H9 (cell line): ENCODE measurements around the gene EEF1A1. TPM values are rescaled to one million over a fixed set of nuclear protein-coding genes. Genes with fewer than 3 reads are reported as not detected.
A peak's percentile ranks its signal among the peaks of the same experiment; 100 is the strongest.

ENCODE experiments used
- DNase-seq: peaks from one replicate; pipeline ENCODE4 v3.0.0-alpha.2; 2017
- H2AFZ ChIP-seq: one replicate; pipeline ENCODE4 v1.6.1; 2013; ENCODE audit warnings: mild to moderate bottlenecking, low read length, control low read depth, moderate library complexity
- H2AK5ac ChIP-seq: 2 replicates; pipeline ENCODE4 v1.6.1; 2013; ENCODE audit warnings: low read length, control low read depth, mixed read lengths; ENCODE audit not compliant: insufficient read length
- H2BK120ac ChIP-seq: one replicate; pipeline ENCODE4 v1.6.1; 2013; ENCODE audit warnings: low read depth, mild to moderate bottlenecking, low read length, control low read depth, inconsistent platforms; ENCODE audit not compliant: poor library complexity, severe bottlenecking
- H2BK12ac ChIP-seq: 2 replicates; pipeline ENCODE4 v1.6.1; 2013; ENCODE audit warnings: low read length, control low read depth, mixed read lengths, low read depth; ENCODE audit not compliant: insufficient read length
- H2BK15ac ChIP-seq: 2 replicates; pipeline ENCODE4 v1.6.1; 2013; ENCODE audit warnings: low read depth, low read length, control low read depth
- H2BK20ac ChIP-seq: one replicate; pipeline ENCODE4 v1.6.1; 2013; ENCODE audit warnings: low read depth, mild to moderate bottlenecking, low read length, control low read depth, inconsistent platforms; ENCODE audit not compliant: poor library complexity, severe bottlenecking
- H2BK5ac ChIP-seq: 2 replicates; pipeline ENCODE4 v1.6.1; 2013; ENCODE audit warnings: low read length, control low read depth, mixed read lengths; ENCODE audit not compliant: insufficient read length
- H3K14ac ChIP-seq: 2 replicates; pipeline ENCODE4 v1.6.1; 2013; ENCODE audit warnings: low read length, control low read depth; ENCODE audit not compliant: insufficient read depth
- H3K18ac ChIP-seq: 2 replicates; pipeline ENCODE4 v1.6.1; 2013; ENCODE audit warnings: low read depth, mild to moderate bottlenecking, mixed read lengths, low read length, control low read depth; ENCODE audit not compliant: insufficient read length
- H3K23ac ChIP-seq: 2 replicates; pipeline ENCODE4 v1.6.1; 2013; ENCODE audit warnings: low read length, control low read depth, mixed read lengths, low read depth; ENCODE audit not compliant: insufficient read length
- H3K23me2 ChIP-seq: 2 replicates; pipeline ENCODE4 v1.6.1; 2013; ENCODE audit warnings: low read depth, mild to moderate bottlenecking, mixed read lengths, low read length, control low read depth; ENCODE audit not compliant: insufficient read length, poor library complexity, severe bottlenecking
- H3K27ac ChIP-seq: 2 replicates; pipeline ENCODE4 v1.5.1; 2013; ENCODE audit warnings: low read length, control low read depth, mixed read lengths, low read depth; ENCODE audit not compliant: insufficient read length
- H3K27me3 ChIP-seq: 2 replicates; pipeline ENCODE4 v1.6.1; 2013; ENCODE audit warnings: low read length, control low read depth, inconsistent platforms; ENCODE audit not compliant: insufficient read depth
- H3K4ac ChIP-seq: 2 replicates; pipeline ENCODE4 v1.6.1; 2013; ENCODE audit warnings: low read depth, mild to moderate bottlenecking, control low read depth, inconsistent platforms, low read length, moderate library complexity
- H3K4me1 ChIP-seq: 2 replicates; pipeline ENCODE4 v1.6.1; 2013; ENCODE audit warnings: low read length, control low read depth, inconsistent platforms; ENCODE audit not compliant: insufficient read depth
- H3K4me2 ChIP-seq: 2 replicates; pipeline ENCODE4 v1.6.1; 2013; ENCODE audit warnings: low read length, control low read depth, mixed read lengths; ENCODE audit not compliant: insufficient read length, insufficient read depth
- H3K56ac ChIP-seq: 2 replicates; pipeline ENCODE4 v1.6.1; 2013; ENCODE audit warnings: low read depth, mild to moderate bottlenecking, mixed read lengths, low read length, control low read depth; ENCODE audit not compliant: insufficient read length
- H3K79me1 ChIP-seq: 2 replicates; pipeline ENCODE4 v1.6.1; 2013; ENCODE audit warnings: low read depth, mild to moderate bottlenecking, moderate library complexity, low read length, control low read depth, inconsistent platforms; ENCODE audit not compliant: insufficient read depth, poor library complexity, severe bottlenecking
- H3K79me2 ChIP-seq: 2 replicates; pipeline ENCODE4 v1.6.1; 2013; ENCODE audit warnings: low read length, control low read depth, inconsistent platforms; ENCODE audit not compliant: insufficient read depth
- H3K9ac ChIP-seq: 2 replicates; pipeline ENCODE4 v1.6.1; 2013; ENCODE audit warnings: low read length, control low read depth, mixed read lengths; ENCODE audit not compliant: insufficient read length; ENCODE audit errors: extremely low read depth
- H3K9me3 ChIP-seq: one replicate; pipeline ENCODE4 v1.6.1; 2013; ENCODE audit warnings: low read depth, low read length, inconsistent platforms; ENCODE audit not compliant: control insufficient read depth
- H3T11ph ChIP-seq: one replicate; pipeline ENCODE4 v1.6.1; 2013; ENCODE audit warnings: mild to moderate bottlenecking, low read length, control low read depth, inconsistent platforms
- H4K20me1 ChIP-seq: one replicate; pipeline ENCODE4 v1.6.1; 2013; ENCODE audit not compliant: control insufficient read depth, insufficient read length, insufficient read depth
- H4K5ac ChIP-seq: 2 replicates; pipeline ENCODE4 v1.6.1; 2013; ENCODE audit warnings: low read depth, mild to moderate bottlenecking, mixed read lengths, low read length, control low read depth; ENCODE audit not compliant: insufficient read length
- H4K8ac ChIP-seq: replicated peaks from 2 replicates; pipeline ENCODE4 v1.6.1; 2013; ENCODE audit warnings: low read length, control low read depth, mixed read lengths, low read depth; ENCODE audit not compliant: insufficient read length
- H4K91ac ChIP-seq: 2 replicates; pipeline ENCODE4 v1.6.1; 2013; ENCODE audit warnings: low read depth, mild to moderate bottlenecking, moderate library complexity, mixed read lengths, low read length, control low read depth; ENCODE audit not compliant: insufficient read length
- H3K27ac Mint-ChIP-seq, 3 experiments: 2 replicates in 2 of 3; 3 replicates in 1 of 3; pipeline ENCODE4 v1.8.0; 2020 to 2021; ENCODE audit warnings: mixed read lengths in 3 of 3, mild to moderate bottlenecking in 1 of 3, moderate library complexity in 1 of 3
- H3K27me3 Mint-ChIP-seq: 2 replicates; pipeline ENCODE4 v1.8.0; 2021; ENCODE audit warnings: low read depth, mild to moderate bottlenecking, moderate library complexity, mixed read lengths
- H3K36me3 Mint-ChIP-seq, 3 experiments: 2 replicates in 2 of 3; 3 replicates in 1 of 3; pipeline ENCODE4 v1.8.0; 2020 to 2021; ENCODE audit warnings: low read depth in 3 of 3, mixed read lengths in 3 of 3; ENCODE audit not compliant: insufficient read depth in 1 of 3
- H3K4me1 Mint-ChIP-seq, 2 experiments: 2 replicates each; pipeline ENCODE4 v1.8.0; 2020; ENCODE audit warnings: mixed read lengths in 2 of 2
- H3K4me3 Mint-ChIP-seq, 2 experiments: 2 replicates in 1 of 2; 3 replicates in 1 of 2; pipeline ENCODE4 v1.8.0; 2020 to 2021; ENCODE audit warnings: mild to moderate bottlenecking in 2 of 2, mixed read lengths in 2 of 2, moderate library complexity in 1 of 2
- H3K9me3 Mint-ChIP-seq, 2 experiments: 2 replicates in 1 of 2; 3 replicates in 1 of 2; pipeline ENCODE4 v1.8.0; 2020; ENCODE audit warnings: mild to moderate bottlenecking in 2 of 2, mixed read lengths in 2 of 2, moderate library complexity in 1 of 2
- WGBS: extraction: QIAGEN DNeasy Blood & Tissue Kit; methylation state at CpG from one replicate; pipeline ENCODE4 v1.1.7; 2013; ENCODE audit warnings: missing lambda C conversion rate, low lambda C conversion rate, mixed read lengths; ENCODE audit not compliant: insufficient read length; ENCODE audit errors: extremely low coverage; 5-methylcytosine and 5-hydroxymethylcytosine counted together
- total RNA-seq: library from RNA; stranded (reverse); gene quantifications from 2 replicates; pipeline ENCODE4 v1.2.1, GENCODE V29; 2021
- TF ChIP-seq, protein P1 (sequence below): fragments of 200-600 bp; sonication (generic); conservative IDR thresholded peaks from 3 replicates; pipeline ENCODE4 v1.8.0; 2021; ENCODE audit warnings: antibody characterized with exemption, mild to moderate bottlenecking

Gene EEF1A1
- total RNA-seq, 1 experiment from 2014 or later, result 13,057 TPM

DNA sequence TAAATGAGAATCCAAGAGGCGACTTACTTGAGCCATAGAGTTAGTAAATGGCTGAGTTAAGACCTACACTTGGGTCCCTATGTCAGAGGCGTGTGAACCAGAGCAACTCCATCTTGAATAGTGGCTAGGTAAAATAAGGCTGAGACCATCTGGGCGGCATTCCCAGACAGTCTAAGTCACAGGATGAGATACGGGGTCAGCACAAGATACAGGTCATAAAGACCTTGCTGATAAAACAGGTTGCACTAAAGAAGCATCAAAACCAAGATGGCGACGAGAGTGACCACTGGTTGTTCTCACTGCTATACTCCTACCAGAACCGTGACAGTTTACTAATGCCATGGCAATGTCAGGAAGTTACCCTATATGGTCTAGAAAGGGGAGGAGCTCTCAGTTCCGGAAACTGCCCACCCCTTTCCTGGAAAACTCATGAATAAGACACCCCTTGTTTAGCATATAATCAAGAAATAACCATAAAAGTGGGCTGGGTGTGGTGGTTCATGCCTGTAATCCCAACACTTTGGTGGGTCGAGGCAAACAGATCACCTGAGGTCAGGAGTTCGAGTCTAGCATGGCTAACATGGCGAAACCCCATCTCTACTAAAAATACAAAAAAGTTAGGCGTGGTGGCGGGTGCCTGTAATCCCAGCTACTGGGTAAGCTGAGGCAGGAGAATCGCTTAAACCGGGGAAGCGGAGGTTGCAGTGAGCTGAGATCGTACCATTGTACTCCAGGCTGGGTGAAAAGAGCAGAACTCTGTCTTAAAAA lies 43.9 kb upstream of the EEF1A1 start:
- Histone ChIP-seq H3K4ac (no peak overlapping the region), H2BK5ac (no peak overlapping the region), H3K14ac (no peak overlapping the region), H3T11ph (no peak overlapping the region), H4K5ac (no peak overlapping the region), H3K79me2 (no peaks in the 10 kb centered on the region), H2BK15ac (no peak overlapping the region), H2BK20ac (peak overlapping the region; percentile 77), H3K23me2 (no peaks in the 10 kb centered on the region), H3K4me2 (no peak overlapping the region), H3K23ac (no peak overlapping the region), H3K4me1 (peaks cover 6% of the 10 kb centered on the region), H2BK12ac (peak overlapping the region; percentile 86), H2AFZ (no peak overlapping the region), H4K20me1 (no peaks in the 10 kb centered on the region), H3K79me1 (no peaks in the 10 kb centered on the region), H4K91ac (no peak overlapping the region), H2AK5ac (no peak overlapping the region), H3K27me3 (no peaks in the 10 kb centered on the region), H3K27ac (no peak overlapping the region), H3K56ac (no peak overlapping the region), H3K18ac (no peak overlapping the region), H4K8ac (no peak overlapping the region), H3K9ac (no peak overlapping the region), H2BK120ac (no peak overlapping the region), H3K9me3 (no peaks in the 10 kb centered on the region)
- TF ChIP-seq, protein P1, sequence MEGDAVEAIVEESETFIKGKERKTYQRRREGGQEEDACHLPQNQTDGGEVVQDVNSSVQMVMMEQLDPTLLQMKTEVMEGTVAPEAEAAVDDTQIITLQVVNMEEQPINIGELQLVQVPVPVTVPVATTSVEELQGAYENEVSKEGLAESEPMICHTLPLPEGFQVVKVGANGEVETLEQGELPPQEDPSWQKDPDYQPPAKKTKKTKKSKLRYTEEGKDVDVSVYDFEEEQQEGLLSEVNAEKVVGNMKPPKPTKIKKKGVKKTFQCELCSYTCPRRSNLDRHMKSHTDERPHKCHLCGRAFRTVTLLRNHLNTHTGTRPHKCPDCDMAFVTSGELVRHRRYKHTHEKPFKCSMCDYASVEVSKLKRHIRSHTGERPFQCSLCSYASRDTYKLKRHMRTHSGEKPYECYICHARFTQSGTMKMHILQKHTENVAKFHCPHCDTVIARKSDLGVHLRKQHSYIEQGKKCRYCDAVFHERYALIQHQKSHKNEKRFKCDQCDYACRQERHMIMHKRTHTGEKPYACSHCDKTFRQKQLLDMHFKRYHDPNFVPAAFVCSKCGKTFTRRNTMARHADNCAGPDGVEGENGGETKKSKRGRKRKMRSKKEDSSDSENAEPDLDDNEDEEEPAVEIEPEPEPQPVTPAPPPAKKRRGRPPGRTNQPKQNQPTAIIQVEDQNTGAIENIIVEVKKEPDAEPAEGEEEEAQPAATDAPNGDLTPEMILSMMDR, result no peak
- no peaks in the 10 kb centered on the region for H3K36me3 Mint-ChIP-seq
- H3K27ac Mint-ChIP-seq, result peak overlapping the region in 2 of 3 experiments; percentile 90 to 99; a peak in 4 of 7 replicates
- WGBS, result no CpG with 5 or more reads among the region's 17 CpGs
- DNase-seq, result no peak
- no peaks in the 10 kb centered on the region; a peak in 1 of 5 replicates for H3K9me3 Mint-ChIP-seq
- no peaks in the 10 kb centered on the region for H3K27me3 Mint-ChIP-seq
- peaks cover 32 to 37% of the 10 kb centered on the region in 2 experiments for H3K4me1 Mint-ChIP-seq
- H3K4me3 Mint-ChIP-seq, result no peak overlapping the region
